Karpas-422 (cell line): ENCODE results near the gene LMF2. TPM values are rescaled to one million over a fixed set of nuclear protein-coding genes. Genes with fewer than 3 reads are reported as not detected.

ENCODE experiments used
- DNase-seq: peaks from one replicate; pipeline ENCODE4 v3.0.0-alpha.2; 2015
- H2AFZ ChIP-seq: fragments of 200-600 bp; sonication (generic); 2 replicates; pipeline ENCODE4 v1.6.1; 2014; ENCODE audit warnings: antibody characterized with exemption, low read length, mixed read lengths
- H3K27ac ChIP-seq: fragments of 200-600 bp; sonication (generic); 2 replicates; pipeline ENCODE4 v1.5.1; 2014; ENCODE audit warnings: mild to moderate bottlenecking, low read length, moderate library complexity
- H3K27me3 ChIP-seq: fragments of 200-600 bp; sonication (generic); 2 replicates; pipeline ENCODE4 v1.6.1; 2014; ENCODE audit warnings: low read length, mixed read lengths
- H3K36me3 ChIP-seq: fragments of 200-600 bp; sonication (generic); 2 replicates; pipeline ENCODE4 v1.6.1; 2014; ENCODE audit warnings: low read length, mixed read lengths; ENCODE audit not compliant: insufficient read depth
- H3K4me1 ChIP-seq: fragments of 200-600 bp; sonication (generic); 2 replicates; pipeline ENCODE4 v1.6.1; 2014; ENCODE audit warnings: mild to moderate bottlenecking, low read length, mixed read lengths
- H3K4me2 ChIP-seq: fragments of 200-600 bp; sonication (generic); 2 replicates; pipeline ENCODE4 v1.6.1; 2014; ENCODE audit warnings: low read length, low read depth, mild to moderate bottlenecking; ENCODE audit not compliant: poor library complexity, severe bottlenecking
- H3K4me3 ChIP-seq: fragments of 200-600 bp; sonication (generic); 2 replicates; pipeline ENCODE4 v1.5.1; 2014; ENCODE audit warnings: mild to moderate bottlenecking, antibody characterized with exemption, low read length, mixed read lengths
- H3K79me2 ChIP-seq: fragments of 200-600 bp; sonication (generic); 2 replicates; pipeline ENCODE4 v1.6.1; 2014; ENCODE audit warnings: mild to moderate bottlenecking, low read length, mixed read lengths
- H3K9ac ChIP-seq: fragments of 200-600 bp; sonication (generic); 2 replicates; pipeline ENCODE4 v1.6.0; 2014; ENCODE audit warnings: low read length
- H3K9me2 ChIP-seq: fragments of 200-600 bp; sonication (generic), shearing (Covaris generic); replicated peaks from 2 replicates; pipeline ENCODE4 v1.6.0; 2014; ENCODE audit warnings: mild to moderate bottlenecking, low read length, moderate library complexity; ENCODE audit not compliant: insufficient read depth
- H3K9me3 ChIP-seq: fragments of 300-700, 200-600 bp; sonication (generic); 2 replicates; pipeline ENCODE4 v1.6.1; 2014; ENCODE audit warnings: low read length, mixed read lengths
- H4K20me1 ChIP-seq: fragments of 200-600 bp; sonication (generic); 2 replicates; pipeline ENCODE4 v1.6.1; 2014; ENCODE audit warnings: mild to moderate bottlenecking, antibody characterized with exemption, low read length, low read depth; ENCODE audit not compliant: insufficient read depth
- total RNA-seq: library from RNA; depleted of rRNA; stranded (reverse); fragments of >200 nt; shearing (Covaris generic); gene quantifications from 2 replicates; pipeline ENCODE4 v1.2.3, GENCODE V29; 2014; ENCODE audit warnings: low replicate concordance

LMF2 gene
- total RNA-seq, 1 experiment from 2014 or later: 19.2 TPM

DNA sequence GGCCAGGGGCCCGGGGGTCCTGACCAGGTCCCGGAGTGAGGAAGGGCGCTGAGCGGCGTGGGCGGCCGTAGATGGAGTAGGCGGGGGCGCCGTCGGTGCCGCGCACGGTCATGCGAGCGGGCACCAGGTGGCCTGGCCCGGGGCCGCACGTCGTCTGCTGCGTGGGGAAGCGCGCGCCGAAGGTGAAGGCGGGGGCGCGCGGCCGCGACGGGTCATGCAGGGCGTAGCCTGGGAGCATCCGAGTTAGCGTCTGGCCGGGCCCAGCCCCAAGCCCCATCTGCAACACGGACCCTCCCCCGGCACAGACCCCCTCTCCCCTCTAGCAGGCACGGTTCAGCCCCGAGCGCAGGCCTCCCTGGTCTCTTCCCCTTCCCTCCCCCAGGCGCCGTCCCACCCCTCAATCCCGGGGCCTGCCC, 24.1 kb upstream of the LMF2 start:
- no peaks in the 10 kb centered on the region for H3K36me3 ChIP-seq
- H3K9ac ChIP-seq: peak overlapping the region; percentile 88
- no peaks in the 10 kb centered on the region for H3K9me3 ChIP-seq
- H2AFZ ChIP-seq: no peak overlapping the region; the same call in 1 of the 2 replicates
- H3K27ac ChIP-seq: peak overlapping the region; percentile 95
- peak overlapping the region; percentile 75 for H3K4me2 ChIP-seq
- no peaks in the 10 kb centered on the region for H3K27me3 ChIP-seq
- H3K4me1 ChIP-seq: peaks cover 75% of the 10 kb centered on the region
- peak; percentile 90 for DNase-seq
- H3K9me2 ChIP-seq: no peaks in the 10 kb centered on the region
- H3K4me3 ChIP-seq: peak overlapping the region; percentile 78
- no peaks in the 10 kb centered on the region for H3K79me2 ChIP-seq
- no peaks in the 10 kb centered on the region for H4K20me1 ChIP-seq

DNA sequence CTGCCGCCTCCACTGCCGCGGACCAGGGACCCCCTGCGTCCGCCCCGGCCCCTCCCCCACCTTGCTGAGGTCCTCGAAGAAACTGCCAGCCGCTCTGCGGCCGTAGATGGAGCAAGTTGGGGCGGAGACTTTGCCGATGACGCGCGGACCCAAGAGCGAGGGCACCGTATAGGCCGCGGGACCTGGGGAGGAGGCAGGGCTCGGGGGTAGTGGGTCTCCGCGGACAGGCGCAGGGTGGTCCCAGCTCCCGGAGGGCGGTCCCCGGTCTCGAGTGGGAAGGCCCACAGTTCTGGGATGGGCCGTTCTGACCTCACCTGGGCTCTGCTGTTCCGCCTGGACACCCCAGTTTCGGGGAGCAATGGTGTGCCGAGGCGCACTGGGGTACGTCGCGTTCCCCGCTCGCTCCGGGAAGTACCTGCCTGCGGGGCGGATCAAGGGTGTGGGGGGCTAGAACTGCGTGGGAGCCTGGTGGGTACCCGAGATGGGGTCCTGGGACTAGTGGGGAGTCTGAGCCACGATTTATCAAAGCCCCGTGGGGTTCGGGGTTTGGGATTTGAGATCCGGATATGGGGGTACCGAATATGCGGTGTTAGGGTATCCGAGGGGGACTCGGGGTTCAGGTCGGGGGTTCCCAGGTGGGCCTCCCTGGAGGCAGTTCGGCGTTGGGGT, 23.5 kb upstream of the LMF2 start:
- Histone ChIP-seq H2AFZ (no peak overlapping the region; the same call in 1 of the 2 replicates), H3K36me3 (no peaks in the 10 kb centered on the region), H3K27me3 (no peaks in the 10 kb centered on the region), H3K9me2 (no peaks in the 10 kb centered on the region), H4K20me1 (no peaks in the 10 kb centered on the region), H3K27ac (peak overlapping the region; percentile 95), H3K79me2 (no peaks in the 10 kb centered on the region), H3K4me2 (peak overlapping the region; percentile 75), H3K4me3 (peak overlapping the region; percentile 78), H3K9me3 (no peaks in the 10 kb centered on the region), H3K9ac (peak overlapping the region; percentile 88), H3K4me1 (peaks cover 71% of the 10 kb centered on the region)
- DNase-seq: peak; percentile 95

DNA sequence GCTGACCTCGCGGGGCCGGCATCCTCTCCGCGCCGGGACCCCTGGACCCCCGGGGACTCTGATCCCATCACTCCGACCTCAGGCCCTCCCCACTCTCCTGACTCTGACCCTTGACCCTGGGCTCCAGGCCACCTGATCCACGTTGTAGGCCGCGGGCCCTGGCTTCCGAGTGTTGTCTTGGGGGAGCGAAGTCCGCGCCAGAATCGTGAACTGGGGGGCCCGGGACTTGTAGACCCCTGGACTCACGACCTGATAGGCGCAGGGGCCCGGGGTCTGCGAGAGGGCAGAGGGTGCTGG, 23.0 kb upstream of the LMF2 start:
- peak overlapping the region; percentile 88 for H3K9ac ChIP-seq

DNA sequence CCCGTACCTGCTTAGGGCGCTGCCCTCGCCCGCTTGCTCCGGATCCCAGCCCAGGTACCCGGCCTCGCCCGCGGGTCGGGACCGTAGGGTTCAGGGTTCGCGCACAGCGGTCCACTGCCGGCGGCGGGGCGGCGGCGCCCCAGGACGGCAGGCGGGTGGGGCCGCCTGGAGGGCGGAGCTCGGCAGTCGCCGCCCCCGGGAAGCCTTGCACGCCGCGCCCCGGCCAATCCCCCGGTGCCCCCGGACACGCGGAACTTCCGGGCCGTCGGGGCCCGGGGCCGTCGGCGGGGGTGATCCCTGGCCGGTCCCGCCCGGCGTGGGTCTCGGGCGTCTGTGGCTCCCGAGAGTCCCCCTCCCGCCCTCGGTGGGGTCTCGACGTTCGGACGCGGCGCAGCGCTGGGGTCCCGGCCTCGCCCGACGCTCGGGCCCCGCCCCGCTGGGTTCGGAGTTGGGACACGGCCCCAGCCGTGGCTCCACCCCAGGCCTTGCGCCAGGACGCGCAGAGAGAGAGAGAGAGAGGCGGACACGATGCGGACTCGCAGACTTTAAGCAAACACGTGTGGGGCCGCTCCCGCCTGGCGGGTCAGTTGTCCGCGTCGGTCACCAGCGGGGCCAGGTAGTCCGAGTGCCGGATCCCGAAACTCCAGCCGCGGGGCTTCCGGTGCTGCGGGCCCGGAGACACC, 22.5 kb upstream of the LMF2 start, which contains the start of gene TYMP:
TSS of gene TYMP (minus strand) at position 116 of the 683 bp plus-strand sequence. CDS start 303 bp downstream, outside the sequence.
- Histone ChIP-seq H3K27me3 (no peaks in the 10 kb centered on the region), H3K79me2 (no peaks in the 10 kb centered on the region), H2AFZ (no peak within 1 kb of the TSS), H3K9me2 (no peaks in the 10 kb centered on the region), H4K20me1 (no peaks in the 10 kb centered on the region), H3K36me3 (no peaks in the 10 kb centered on the region), H3K9ac (peak within 1 kb of the TSS; percentile 88), H3K4me1 (peaks cover 62% of the 10 kb centered on the region), H3K4me2 (peak within 1 kb of the TSS; percentile 75), H3K9me3 (no peaks in the 10 kb centered on the region), H3K4me3 (peak within 1 kb of the TSS; percentile 78), H3K27ac (peak within 1 kb of the TSS; percentile 95)
- peak; percentile 74 for DNase-seq

More for the DNA sequence above, 23.0 kb upstream of the LMF2 start:
- Histone ChIP-seq H3K4me1 (peaks cover 66% of the 10 kb centered on the region), H3K9me3 (no peaks in the 10 kb centered on the region), H3K79me2 (no peaks in the 10 kb centered on the region), H3K4me2 (peak overlapping the region; percentile 75), H2AFZ (no peak overlapping the region), H3K4me3 (peak overlapping the region; percentile 78), H3K27me3 (no peaks in the 10 kb centered on the region), H4K20me1 (no peaks in the 10 kb centered on the region), H3K27ac (peak overlapping the region; percentile 95), H3K36me3 (no peaks in the 10 kb centered on the region), H3K9me2 (no peaks in the 10 kb centered on the region)
- DNase-seq: no peak

DNA sequence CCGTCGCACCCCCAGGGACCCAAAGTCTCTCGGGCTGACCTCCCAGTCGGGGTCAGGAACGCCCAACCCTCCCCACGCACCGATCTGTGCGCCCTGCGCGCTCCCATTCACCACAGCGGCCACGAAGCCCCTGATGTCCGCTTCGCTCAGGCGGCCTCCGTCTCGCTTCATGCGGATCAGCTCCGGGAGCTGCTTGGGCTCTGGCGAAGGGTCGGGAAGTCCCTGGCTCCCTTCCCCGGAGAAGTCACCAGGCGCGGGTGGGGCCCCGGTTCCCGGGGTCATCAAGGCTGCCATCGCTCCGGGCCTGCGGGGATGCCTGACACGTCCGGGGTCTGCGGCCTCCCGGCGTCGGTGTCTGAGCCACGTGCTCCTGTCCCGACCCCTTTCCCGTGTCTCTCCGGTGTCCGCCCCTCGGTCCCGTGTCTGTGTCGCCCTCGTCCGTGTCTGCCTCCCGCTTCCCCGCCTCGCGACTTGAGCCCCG, 22.0 kb upstream of the LMF2 start:
- Histone ChIP-seq H2AFZ (no peak overlapping the region), H3K9ac (no peak overlapping the region), H3K9me2 (no peaks in the 10 kb centered on the region), H3K79me2 (peaks cover 6% of the 10 kb centered on the region), H3K4me1 (peaks cover 61% of the 10 kb centered on the region), H3K36me3 (no peaks in the 10 kb centered on the region), H3K27me3 (no peaks in the 10 kb centered on the region), H3K4me3 (no peak overlapping the region), H3K27ac (no peak overlapping the region), H3K4me2 (no peak overlapping the region), H4K20me1 (peaks cover 2% of the 10 kb centered on the region; the same call in 1 of the 2 replicates), H3K9me3 (no peaks in the 10 kb centered on the region)
- no peak for DNase-seq

DNA sequence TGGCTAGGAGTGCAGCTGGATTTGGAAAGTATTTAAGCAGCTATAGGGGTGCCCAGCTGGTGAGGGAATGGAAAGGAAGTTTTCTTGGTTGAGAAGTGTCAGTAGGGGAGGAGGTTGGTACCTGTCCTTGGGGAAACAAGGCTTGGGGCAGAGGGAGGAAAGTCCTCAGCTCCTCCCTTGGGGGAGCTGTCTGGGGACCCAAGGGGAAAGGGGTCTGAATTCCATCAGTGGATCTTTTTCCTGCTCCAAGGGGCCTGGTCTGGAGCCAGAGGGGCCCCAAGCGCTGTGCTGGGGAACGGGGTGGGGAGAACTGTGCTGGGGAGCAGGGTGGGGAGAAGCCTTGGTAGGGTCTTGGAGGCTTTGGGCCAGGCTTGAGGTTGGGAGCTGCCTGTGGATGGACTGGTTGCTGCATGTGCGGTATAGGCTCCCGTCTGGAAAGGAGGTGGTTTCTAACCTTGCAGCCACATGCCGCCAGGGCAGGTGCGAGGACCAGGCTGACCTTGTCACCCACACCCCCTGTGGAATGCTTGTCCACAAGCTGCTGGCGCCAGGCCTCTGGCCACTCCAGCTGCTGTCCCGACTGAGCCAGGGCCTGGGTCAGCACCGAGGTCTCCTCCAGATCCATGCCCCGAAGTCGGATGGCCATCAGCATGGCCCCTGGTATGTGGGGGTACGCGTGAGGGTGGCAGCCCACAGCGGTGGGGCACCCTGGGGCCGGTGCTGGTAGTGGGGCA, 21.3 kb upstream of the LMF2 start:
- Histone ChIP-seq H4K20me1 (peaks cover 6% of the 10 kb centered on the region; the same call in 1 of the 2 replicates), H3K27me3 (no peaks in the 10 kb centered on the region), H3K4me2 (no peak overlapping the region), H3K4me1 (peaks cover 61% of the 10 kb centered on the region), H3K79me2 (peaks cover 12% of the 10 kb centered on the region), H2AFZ (no peak overlapping the region), H3K9me2 (no peaks in the 10 kb centered on the region), H3K27ac (no peak overlapping the region), H3K4me3 (no peak overlapping the region), H3K9me3 (no peaks in the 10 kb centered on the region), H3K36me3 (no peaks in the 10 kb centered on the region), H3K9ac (no peak overlapping the region)
- peak; percentile 56 for DNase-seq

DNA sequence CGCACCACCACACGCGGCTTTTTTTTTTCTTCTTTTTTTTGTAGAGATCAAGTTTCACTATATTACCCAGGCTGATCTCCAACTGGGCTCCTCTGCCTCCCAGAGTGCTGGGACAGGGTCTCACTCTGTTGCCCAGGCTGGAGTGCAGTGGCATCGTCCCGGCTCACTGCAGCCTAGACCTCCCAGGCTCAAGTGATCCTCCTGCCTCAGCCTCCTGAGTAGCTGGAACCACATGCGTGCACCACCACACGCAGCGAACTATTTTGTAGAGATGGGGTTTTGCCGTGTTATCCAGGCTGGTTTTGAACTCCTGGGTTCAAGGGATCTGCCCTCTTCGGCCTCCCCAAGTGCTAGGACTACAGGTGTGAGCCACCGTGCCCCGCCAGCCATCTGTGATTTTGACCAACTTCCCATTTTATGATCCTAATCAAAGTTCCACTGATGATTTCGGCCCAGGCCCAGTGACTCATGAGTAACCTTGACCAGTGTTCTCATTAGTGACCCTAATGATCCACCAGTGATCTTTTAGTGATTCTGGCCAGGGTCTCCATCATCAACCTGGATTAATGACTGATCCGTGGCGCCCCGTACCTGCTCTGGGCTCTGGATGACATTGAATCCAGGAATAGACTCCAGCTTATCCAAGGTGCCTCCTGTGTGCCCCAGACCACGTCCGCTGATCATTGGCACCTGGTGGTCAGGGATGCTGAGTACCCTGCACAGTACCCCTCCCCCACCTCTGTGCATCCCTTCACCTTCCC, 20.6 kb upstream of the LMF2 start:
- H3K9ac ChIP-seq: no peak overlapping the region; the same call in 1 of the 2 replicates
- H3K9me3 ChIP-seq: no peaks in the 10 kb centered on the region
- no peak overlapping the region for H2AFZ ChIP-seq
- no peak overlapping the region for H3K4me2 ChIP-seq
- peak overlapping the region; percentile 59 for H3K27ac ChIP-seq
- no peak for DNase-seq
- H3K27me3 ChIP-seq: no peaks in the 10 kb centered on the region
- H3K36me3 ChIP-seq: no peaks in the 10 kb centered on the region
- no peaks in the 10 kb centered on the region for H3K9me2 ChIP-seq
- peaks cover 59% of the 10 kb centered on the region for H3K4me1 ChIP-seq
- H3K4me3 ChIP-seq: no peak overlapping the region
- peaks cover 19% of the 10 kb centered on the region for H3K79me2 ChIP-seq
- H4K20me1 ChIP-seq: peaks cover 12% of the 10 kb centered on the region
